Activated CD8-positive, alpha-beta T cell treated with anti-CD3 and anti-CD28 coated beads for 36 hours (primary cell): Measurements from ENCODE around the gene ZMIZ1. TPM values are rescaled to one million over a fixed set of nuclear protein-coding genes. Genes with fewer than 3 reads are reported as not detected.

Experiments used
- ATAC-seq: fragments of 200-7000 bp; cut with Tn5 transposase; one replicate; pipeline ENCODE4 v1.10.0; 2021; ENCODE audit warnings: mild to moderate bottlenecking, moderate library complexity
- CTCF ChIA-PET: fragments of 350-600 bp; sonication (Branson Sonifier 250); formaldehyde crosslinking; loops from one replicate; lab custom pipeline; 2021; ENCODE audit warnings: antibody characterized with exemption; lab: Charles Lee
- POLR2A ChIA-PET: fragments of 350-600 bp; sonication (Branson Sonifier 250); formaldehyde crosslinking; loops from one replicate; lab custom pipeline; 2021; ENCODE audit warnings: antibody characterized with exemption; lab: Charles Lee
- DNase-seq: peaks from one replicate; pipeline ENCODE4 v3.0.0-alpha.2; 2020
- H3K27ac Mint-ChIP-seq: one replicate; pipeline ENCODE4 v1.8.0; 2021; ENCODE audit warnings: mild to moderate bottlenecking, mixed read lengths
- H3K27me3 Mint-ChIP-seq: one replicate; pipeline ENCODE4 v1.8.0; 2021; ENCODE audit warnings: mixed read lengths
- H3K36me3 Mint-ChIP-seq: one replicate; pipeline ENCODE4 v1.8.0; 2021; ENCODE audit warnings: low read depth, mixed read lengths
- H3K4me1 Mint-ChIP-seq: one replicate; pipeline ENCODE4 v1.8.0; 2021; ENCODE audit warnings: low read depth, mixed read lengths
- H3K4me3 Mint-ChIP-seq: one replicate; pipeline ENCODE4 v1.8.0; 2021; ENCODE audit warnings: mild to moderate bottlenecking, moderate library complexity, mixed read lengths
- H3K9me3 Mint-ChIP-seq: one replicate; pipeline ENCODE4 v1.8.0; 2021; ENCODE audit warnings: mixed read lengths
- CTCF ChIP-seq: fragments of 200-600 bp; IDR thresholded peaks from one replicate; pipeline ENCODE4 v1.8.0; 2022; ENCODE audit warnings: antibody characterized with exemption, mild to moderate bottlenecking
- intact Hi-C: fragments of 100-400 bp; cut with micrococcal nuclease; formaldehyde crosslinking; loops from one replicate; pipeline ENCODE4 v1.10.0; 2022
- total RNA-seq, 2 experiments: library from RNA; stranded (reverse); gene quantifications; one replicate each; pipeline ENCODE4 v1.2.3, GENCODE V29; 2021

ZMIZ1 gene
- total RNA-seq, 2 experiments from 2014 or later: 46.5 to 52.2 TPM

- ChIA-PET CTCF (interaction anchor here (0.7 to 4.4 kb wide), 6 partner anchors 9 to 122 kb away, joined by 3 to 27 read pairs (median 6); partner anchors contain the start of gene ZCCHC24), POLR2A (interaction anchor here (0.6 to 13.7 kb wide), 5 partner anchors 9 to 74 kb away, joined by 3 to 155 read pairs (median 3); partner anchors contain the start of gene PPIF)
- ATAC-seq: peak; percentile 75
- peaks cover 66% of the 10 kb centered on the region for H3K4me1 Mint-ChIP-seq
- no peaks in the 10 kb centered on the region for H3K27me3 Mint-ChIP-seq
- intact Hi-C loops: loop anchor here (10.0 kb wide), 1 partner anchor 78 kb away; no protein-coding TSS in a partner anchor
- H3K9me3 Mint-ChIP-seq: peaks cover 10% of the 10 kb centered on the region
- no peak for TF ChIP-seq CTCF
- H3K27ac Mint-ChIP-seq: peak overlapping the region; percentile 94
- DNase-seq: peak; percentile 93
- H3K4me3 Mint-ChIP-seq: peak overlapping the region; percentile 38
- H3K36me3 Mint-ChIP-seq: no peaks in the 10 kb centered on the region
These were observed 254.1 kb downstream of the ZMIZ1 start for GRCh38 chr10:79322616-79323543.

DNA sequence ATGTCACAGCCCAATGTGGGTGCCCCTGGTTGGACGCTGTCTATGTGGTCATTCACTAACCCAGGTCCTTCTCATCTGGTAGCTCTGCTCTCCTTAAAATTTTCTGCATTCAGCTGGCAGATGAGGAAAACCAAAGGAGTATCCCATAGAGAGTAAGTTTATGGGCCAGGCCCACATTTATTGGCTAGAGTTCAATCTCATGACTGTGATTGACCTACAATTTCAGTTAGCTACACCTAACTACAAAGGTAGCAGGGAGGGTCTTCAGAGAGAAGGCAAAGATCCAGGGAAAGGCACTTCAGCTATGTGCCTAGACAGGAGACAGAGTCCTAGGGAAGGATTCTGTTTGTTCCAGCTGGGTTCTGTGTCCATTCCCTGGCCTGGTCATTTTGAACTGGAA is 254.8 kb downstream of the ZMIZ1 start:
- DNase-seq: no peak
- POLR2A ChIA-PET: interaction anchor here (0.6 to 13.7 kb wide), 5 partner anchors 8 to 75 kb away, joined by 3 to 155 read pairs (median 3); partner anchors contain the start of gene PPIF
- ATAC-seq: no peak
- H3K4me1 Mint-ChIP-seq: peaks cover 59% of the 10 kb centered on the region
- H3K36me3 Mint-ChIP-seq: no peaks in the 10 kb centered on the region
- H3K27me3 Mint-ChIP-seq: no peaks in the 10 kb centered on the region
- TF ChIP-seq CTCF: no peak
- peak overlapping the region; percentile 94 for H3K27ac Mint-ChIP-seq
- CTCF ChIA-PET: interaction anchor here (0.7 to 4.4 kb wide), 6 partner anchors 8 to 121 kb away, joined by 3 to 27 read pairs (median 6); partner anchors contain the start of gene ZCCHC24
- intact Hi-C loops: loop anchor here (10.0 kb wide), 1 partner anchor 79 kb away; no protein-coding TSS in a partner anchor
- peak overlapping the region; percentile 38 for H3K4me3 Mint-ChIP-seq
- peaks cover 10% of the 10 kb centered on the region for H3K9me3 Mint-ChIP-seq

GRCh38 chr10:79324032-79324695 is 255.4 kb downstream of the ZMIZ1 start:
- TF ChIP-seq CTCF: no peak
- peak overlapping the region; percentile 30 for H3K27ac Mint-ChIP-seq
- no peaks in the 10 kb centered on the region for H3K36me3 Mint-ChIP-seq
- CTCF ChIA-PET: interaction anchor here (0.7 to 4.4 kb wide), 6 partner anchors 7 to 121 kb away, joined by 3 to 27 read pairs (median 6); partner anchors contain the start of gene ZCCHC24
- peaks cover 55% of the 10 kb centered on the region for H3K4me1 Mint-ChIP-seq
- peaks cover 5% of the 10 kb centered on the region for H3K9me3 Mint-ChIP-seq
- intact Hi-C loops: loop anchor here (10.0 kb wide), 1 partner anchor 79 kb away; no protein-coding TSS in a partner anchor
- no peak overlapping the region for H3K4me3 Mint-ChIP-seq
- POLR2A ChIA-PET: interaction anchor here (0.6 to 13.7 kb wide), 4 partner anchors 7 to 75 kb away, joined by 3 to 155 read pairs (median 8); partner anchors contain the start of gene PPIF
- DNase-seq (no peak), ATAC-seq (no peak)
- no peaks in the 10 kb centered on the region for H3K27me3 Mint-ChIP-seq

GRCh38 chr10:79326361-79327089 is 257.8 kb downstream of the ZMIZ1 start:
- no peak overlapping the region for H3K4me3 Mint-ChIP-seq
- no peaks in the 10 kb centered on the region for H3K9me3 Mint-ChIP-seq
- H3K27me3 Mint-ChIP-seq: no peaks in the 10 kb centered on the region
- ATAC-seq (no peak), DNase-seq (no peak)
- H3K36me3 Mint-ChIP-seq: no peaks in the 10 kb centered on the region
- ChIA-PET POLR2A (interaction anchor here (2.2 kb wide), 1 partner anchor 8 kb away, joined by 7 read pairs; no protein-coding TSS in a partner anchor), CTCF (interaction anchor here (0.7 to 1.5 kb wide), 3 partner anchors 20 to 37 kb away, joined by 3 read pairs; partner anchors contain the start of gene PPIF)
- intact Hi-C loops: loop anchor here (10.0 kb wide), 1 partner anchor 82 kb away; no protein-coding TSS in a partner anchor
- TF ChIP-seq CTCF: no peak
- H3K4me1 Mint-ChIP-seq: peaks cover 41% of the 10 kb centered on the region
- H3K27ac Mint-ChIP-seq: no peak overlapping the region
